H1 (cell line): Measurements from ENCODE around the gene SLC45A1. TPM values are rescaled to one million over a fixed set of nuclear protein-coding genes. Genes with fewer than 3 reads are reported as not detected.

ENCODE experiments used
- ASH2L ChIP-seq: fragments of 200-600, 300-600 bp; sonication (generic); IDR thresholded peaks from one replicate; pipeline ENCODE4 v1.7.1; 2017; ENCODE audit warnings: low read length
- CHD7 ChIP-seq: fragments of 300-600 bp; sonication (generic); IDR thresholded peaks from 2 replicates; pipeline ENCODE4 v1.7.1; 2012; ENCODE audit warnings: low read length, moderate library complexity, mild to moderate bottlenecking, inconsistent platforms; ENCODE audit not compliant: insufficient replicate concordance
- CREB1 ChIP-seq: IDR thresholded peaks from 2 replicates; pipeline ENCODE4 v1.6.1; 2012; ENCODE audit warnings: inconsistent platforms
- FOSL1 ChIP-seq: IDR thresholded peaks from 2 replicates; pipeline ENCODE4 v1.6.1; 2011; ENCODE audit warnings: mild to moderate bottlenecking, low read depth, low read length, moderate library complexity; ENCODE audit not compliant: insufficient read depth
- SIX5 ChIP-seq: IDR thresholded peaks from 2 replicates; pipeline ENCODE4 v1.6.1; 2011; ENCODE audit warnings: mild to moderate bottlenecking, low read depth, low read length
- SP2 ChIP-seq: IDR thresholded peaks from 2 replicates; pipeline ENCODE4 v1.6.1; 2012; ENCODE audit warnings: mild to moderate bottlenecking, low read length, inconsistent platforms
- TAF1 ChIP-seq: IDR thresholded peaks from 2 replicates; pipeline ENCODE4 v1.6.1; 2011; ENCODE audit warnings: mild to moderate bottlenecking, low read depth, low read length
- TCF12 ChIP-seq: IDR thresholded peaks from 2 replicates; pipeline ENCODE4 v1.6.1; 2011; ENCODE audit warnings: low read depth, mild to moderate bottlenecking, low read length
- polyA plus RNA-seq, 7 experiments: library from polyadenylated mRNA; depleted of rRNA in 3 of 7; stranded (reverse) in 5 of 7; unstranded in 2 of 7; fragments of >200 nt in 5 of 7; fragments of 200-250 nt in 2 of 7; gene quantifications; 1 replicate in 5 of 7; 2 replicates in 1 of 7; 4 replicates in 1 of 7; pipeline versions ENCODE4 v1.2.1 to v1.2.3, GENCODE V29; 2011 to 2013; ENCODE audit warnings: missing spikeins in 2 of 7, mixed read lengths in 2 of 7
- total RNA-seq: library from RNA; stranded (reverse); fragmentation: NEBNext Ultra II Directional; extraction: Animal tissue kit (Norgen Biotek cat#: 25700); gene quantifications from 2 replicates; pipeline ENCODE4 v1.2.1, GENCODE V29; 2021

The SLC45A1 gene
- total and polyA plus RNA-seq, 2 of the 8 experiments (the other 6 are each of a cell fraction or from before 2014, with no cell fraction given): 1.0 to 1.7 TPM

GRCh38 chr1:8333246-8333987 is 15.5 kb downstream of the SLC45A1 start (continued):
- TF ChIP-seq CHD7 (no peak), SP2 (no peak), TAF1 (no peak), FOSL1 (no peak), TCF12 (no peak), SIX5 (no peak), CREB1 (no peak), ASH2L (no peak)
- TF ChIP-seq, all 59 proteins: peak for 0
